ENCODE data around the gene CFB. TPM values are rescaled to one million over a fixed set of nuclear protein-coding genes. Genes with fewer than 3 reads are reported as not detected.
"Not testable (repeated sequence)": the region's sequence is repeated elsewhere in the genome, so short reads cannot be mapped to it uniquely, and the experiment has no call there.

The CFB gene
- total RNA-seq, 1 donor from 2014 or later: not detected

DNA sequence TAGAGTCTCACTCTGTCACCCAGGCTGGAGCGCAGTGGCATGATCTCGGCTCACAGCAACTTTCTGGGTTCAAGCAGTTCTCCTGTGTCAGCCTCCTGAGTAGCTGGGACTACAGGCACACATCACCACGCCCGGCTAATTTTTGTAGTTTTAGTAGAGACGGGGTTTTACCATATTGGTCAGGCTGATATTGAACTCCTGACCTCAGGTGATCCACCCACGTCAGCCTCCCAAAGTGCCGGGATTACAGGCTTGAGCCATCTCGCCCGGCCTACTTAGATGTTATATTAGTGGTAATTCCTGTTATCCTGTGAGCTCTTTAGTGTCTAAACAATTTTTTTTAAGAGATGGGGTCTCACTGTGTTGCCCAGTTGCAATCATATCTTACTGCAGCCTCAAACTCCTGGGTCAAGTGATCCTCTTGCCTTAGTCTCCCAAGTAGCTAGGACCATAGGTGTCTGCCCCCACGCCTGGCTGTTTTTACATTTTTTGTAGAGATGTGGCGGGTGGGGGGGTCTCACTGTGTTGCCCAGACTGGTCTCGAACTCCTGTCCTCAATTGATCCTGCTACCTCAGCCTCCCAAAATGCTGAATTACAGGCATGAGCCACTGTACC is 32.0 kb downstream of the CFB start:
- intact Hi-C loops (cut with micrococcal nuclease): loop anchor here (10.0 kb wide), 1 partner anchor 1423 kb away; the partner anchor contains the start of genes GNL1 and PRR3
- H3K4me3 Mint-ChIP-seq: no peak overlapping the region
- no peaks in the 10 kb centered on the region for H3K27me3 Mint-ChIP-seq
- no peaks in the 10 kb centered on the region for H3K9me3 Mint-ChIP-seq
- no peak overlapping the region for H3K27ac Mint-ChIP-seq
- no peak for DNase-seq
- H3K36me3 Mint-ChIP-seq (ENCODE audit: low read depth): peaks cover 11% of the 10 kb centered on the region
- peaks cover 19% of the 10 kb centered on the region for H3K4me1 Mint-ChIP-seq

DNA sequence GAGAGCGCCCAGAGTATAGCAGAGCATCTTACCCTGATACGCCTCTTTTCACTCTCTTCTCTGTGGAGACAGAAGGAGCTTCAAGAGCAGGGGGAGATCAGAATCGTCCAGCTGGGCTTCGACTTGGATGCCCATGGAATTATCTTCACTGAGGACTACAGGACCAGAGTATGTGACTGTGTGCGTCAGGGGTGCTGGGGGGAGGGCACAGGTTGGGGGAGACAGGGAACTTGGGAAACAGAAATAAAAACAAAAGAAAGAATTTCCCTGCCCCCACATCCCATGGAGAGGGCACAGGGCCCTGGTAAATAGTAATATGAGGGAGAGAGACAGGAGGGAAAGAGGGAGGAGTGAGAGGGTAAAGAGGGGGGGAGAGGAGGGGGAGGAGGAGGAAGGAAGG is 32.9 kb downstream of the CFB start:
- H3K4me1 Mint-ChIP-seq: peaks cover 10% of the 10 kb centered on the region
- peaks cover 8% of the 10 kb centered on the region for H3K36me3 Mint-ChIP-seq (ENCODE audit: low read depth)
- DNase-seq: no peak
- intact Hi-C loops (cut with micrococcal nuclease): loop anchor here (10.0 kb wide), 1 partner anchor 1424 kb away; the partner anchor contains the start of genes GNL1 and PRR3
- H3K4me3 Mint-ChIP-seq: no peak overlapping the region
- no peaks in the 10 kb centered on the region for H3K27me3 Mint-ChIP-seq
- H3K27ac Mint-ChIP-seq: peak overlapping the region; percentile 83
- H3K9me3 Mint-ChIP-seq: no peaks in the 10 kb centered on the region

DNA sequence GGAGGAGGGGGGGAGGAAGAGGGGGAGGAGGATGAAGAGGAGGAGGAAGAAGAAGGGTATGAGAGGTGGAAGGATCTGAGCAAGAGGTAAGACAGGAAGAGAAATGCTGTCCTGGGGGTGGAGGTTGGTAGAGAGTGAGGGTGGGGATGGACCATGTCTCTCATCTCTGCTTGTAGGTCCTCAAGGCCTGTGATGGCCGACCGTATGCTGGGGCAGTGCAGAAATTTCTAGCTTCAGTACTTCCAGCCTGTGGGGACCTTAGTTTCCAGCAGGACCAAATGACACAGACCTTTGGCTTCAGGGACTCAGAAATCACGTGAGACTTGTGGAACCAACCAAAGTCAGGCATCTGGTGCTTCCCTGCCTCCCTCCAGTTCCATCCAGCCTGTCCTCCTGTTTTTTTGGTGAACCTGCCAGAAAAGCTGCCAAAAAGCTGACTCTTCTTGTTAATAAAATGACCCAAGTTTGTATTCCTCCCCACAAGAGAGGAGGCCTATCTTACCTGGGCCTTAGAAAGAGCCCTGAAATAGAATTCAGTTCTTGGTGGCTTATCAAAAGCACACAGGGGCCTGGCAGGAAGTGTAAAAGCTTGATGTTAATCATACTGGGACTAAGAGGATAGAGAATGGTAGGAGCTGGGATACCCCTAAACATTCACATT is 33.5 kb downstream of the CFB start:
- intact Hi-C loops (cut with micrococcal nuclease): loop anchor here (10.0 kb wide), 1 partner anchor 1425 kb away; the partner anchor contains the start of genes GNL1 and PRR3
- no peak for DNase-seq
- H3K9me3 Mint-ChIP-seq: no peaks in the 10 kb centered on the region
- no peak overlapping the region for H3K4me3 Mint-ChIP-seq
- peak overlapping the region; percentile 43 for H3K27ac Mint-ChIP-seq
- peaks cover 6% of the 10 kb centered on the region for H3K36me3 Mint-ChIP-seq (ENCODE audit: low read depth)
- peaks cover 7% of the 10 kb centered on the region for H3K4me1 Mint-ChIP-seq
- H3K27me3 Mint-ChIP-seq: no peaks in the 10 kb centered on the region

DNA sequence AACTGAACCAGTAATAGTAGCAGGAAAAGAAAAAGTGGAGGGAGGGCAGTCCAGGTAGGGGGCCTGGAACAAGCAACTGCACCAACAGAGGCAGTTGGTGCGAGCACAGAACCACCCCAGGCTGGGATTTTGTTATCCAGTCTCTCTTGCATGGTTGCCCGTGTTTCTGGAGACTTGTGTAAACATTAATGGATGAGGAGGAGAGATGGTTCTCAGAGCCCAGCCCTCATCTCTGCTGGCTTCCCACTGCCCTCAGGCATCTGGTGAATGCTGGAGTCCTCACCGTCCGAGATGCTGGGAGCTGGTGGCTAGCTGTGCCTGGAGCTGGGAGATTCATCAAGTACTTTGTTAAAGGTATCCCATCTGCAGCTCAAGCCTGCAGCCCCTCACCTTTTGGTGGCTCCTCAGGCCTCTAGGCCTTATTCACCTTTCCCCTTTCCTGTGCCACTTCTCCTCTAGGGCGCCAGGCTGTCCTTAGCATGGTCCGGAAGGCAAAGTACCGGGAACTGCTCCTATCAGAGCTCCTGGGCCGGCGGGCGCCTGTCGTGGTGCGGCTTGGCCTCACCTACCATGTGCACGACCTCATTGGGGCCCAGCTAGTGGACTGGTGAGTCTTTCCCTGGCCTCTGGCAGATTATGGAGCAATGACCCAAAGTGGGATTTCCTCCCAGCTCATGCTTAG is 34.4 kb downstream of the CFB start:
- H3K27me3 Mint-ChIP-seq; H3K36me3 Mint-ChIP-seq (ENCODE audit: low read depth): not testable (repeated sequence)
- peak overlapping the region; percentile 43 for H3K27ac Mint-ChIP-seq

DNA sequence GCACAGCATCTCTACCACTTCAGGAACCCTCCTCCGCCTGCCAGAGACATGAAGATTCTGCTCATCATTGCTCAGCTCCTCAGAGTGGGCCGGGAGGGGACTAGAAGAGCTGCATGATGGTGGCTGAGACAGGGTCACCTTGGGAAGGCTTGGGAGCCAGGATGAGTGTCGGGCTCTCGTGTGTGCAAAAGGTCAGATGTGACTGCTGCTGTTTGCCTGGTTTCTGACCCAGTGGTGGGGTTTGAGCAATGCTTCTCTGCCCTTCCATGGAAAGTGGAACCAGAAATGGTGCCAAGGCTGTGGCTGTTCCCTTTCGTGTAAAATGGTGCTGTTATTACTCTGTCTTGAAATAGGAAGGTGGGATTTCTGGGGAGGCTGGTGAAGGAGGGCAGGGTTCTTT is 35.1 kb downstream of the CFB start:
- intact Hi-C loops (cut with micrococcal nuclease); H3K27ac Mint-ChIP-seq; H3K4me1 Mint-ChIP-seq; DNase-seq; H3K36me3 Mint-ChIP-seq (ENCODE audit: low read depth); H3K27me3 Mint-ChIP-seq; H3K4me3 Mint-ChIP-seq; H3K9me3 Mint-ChIP-seq: not testable (repeated sequence)

More for the DNA sequence above, 34.4 kb downstream of the CFB start:
- H3K4me3 Mint-ChIP-seq; H3K9me3 Mint-ChIP-seq; H3K4me1 Mint-ChIP-seq; intact Hi-C loops (cut with micrococcal nuclease); DNase-seq: not testable (repeated sequence)

DNA sequence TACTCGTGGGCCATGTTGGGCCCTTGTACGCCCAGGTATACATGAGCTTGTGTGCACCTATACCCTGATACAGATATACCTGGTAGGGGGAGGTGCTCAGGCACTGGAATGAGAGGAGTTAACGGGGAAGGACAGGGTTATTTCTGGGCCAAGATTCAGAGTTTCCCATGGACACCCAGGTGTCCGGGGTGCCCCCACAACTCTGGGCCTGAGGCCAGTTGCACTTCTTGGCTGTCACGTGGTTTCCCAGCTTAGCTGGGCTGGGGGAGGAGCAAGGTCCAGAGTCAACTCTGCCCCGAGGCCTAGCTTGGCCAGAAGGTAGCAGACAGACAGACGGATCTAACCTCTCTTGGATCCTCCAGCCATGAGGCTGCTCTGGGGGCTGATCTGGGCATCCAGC is 35.8 kb downstream of the CFB start, which contains the start of gene C4A:
Gene C4A (plus strand): TSS at position 314 of the 400 bp plus-strand sequence. CDS start 51 bp downstream, at position 365.
- H3K4me1 Mint-ChIP-seq; intact Hi-C loops (cut with micrococcal nuclease); H3K9me3 Mint-ChIP-seq; H3K4me3 Mint-ChIP-seq; DNase-seq; H3K27ac Mint-ChIP-seq; H3K27me3 Mint-ChIP-seq; H3K36me3 Mint-ChIP-seq (ENCODE audit: low read depth): not testable (repeated sequence)

DNA sequence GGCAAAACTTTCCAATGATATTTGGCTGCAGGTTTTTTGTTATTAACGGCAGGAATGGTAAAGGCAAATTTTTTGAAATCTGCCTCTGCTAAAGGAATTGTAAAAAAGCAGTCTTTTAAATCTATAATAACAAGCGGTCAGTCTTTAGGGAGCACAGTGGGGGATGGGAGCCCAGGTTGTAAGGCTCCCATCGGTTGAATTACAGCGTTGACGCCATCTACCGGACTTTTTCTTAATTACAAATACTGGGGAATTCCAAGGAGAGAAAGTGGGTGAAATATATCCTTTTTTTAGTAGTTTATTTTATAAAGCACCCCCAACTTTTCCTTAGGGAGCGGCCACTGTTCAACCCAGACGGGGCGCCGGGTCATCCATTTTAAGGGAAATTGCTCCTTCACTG is 43.5 kb downstream of the CFB start:
- intact Hi-C loops (cut with micrococcal nuclease); DNase-seq: not testable (repeated sequence)

DNA sequence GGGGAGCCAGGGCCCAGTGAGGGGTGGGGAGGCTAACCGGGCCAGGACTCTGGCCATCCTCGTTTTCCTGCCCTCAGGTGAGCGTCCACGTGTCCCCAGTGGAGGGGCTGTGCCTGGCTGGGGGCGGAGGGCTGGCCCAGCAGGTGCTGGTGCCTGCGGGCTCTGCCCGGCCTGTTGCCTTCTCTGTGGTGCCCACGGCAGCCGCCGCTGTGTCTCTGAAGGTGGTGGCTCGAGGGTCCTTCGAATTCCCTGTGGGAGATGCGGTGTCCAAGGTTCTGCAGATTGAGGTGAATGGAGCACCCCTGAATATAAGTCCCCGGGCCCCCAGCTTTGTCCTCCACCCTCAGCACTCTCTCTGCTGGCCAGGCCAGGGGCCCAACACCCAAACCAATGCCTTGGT is 48.5 kb downstream of the CFB start:
- H3K27me3 Mint-ChIP-seq; H3K9me3 Mint-ChIP-seq; H3K27ac Mint-ChIP-seq; H3K4me3 Mint-ChIP-seq; intact Hi-C loops (cut with micrococcal nuclease); H3K4me1 Mint-ChIP-seq; H3K36me3 Mint-ChIP-seq (ENCODE audit: low read depth): not testable (repeated sequence)
- peak; percentile 25 for DNase-seq

More for the DNA sequence above, 43.5 kb downstream of the CFB start:
- H3K27ac Mint-ChIP-seq; H3K36me3 Mint-ChIP-seq (ENCODE audit: low read depth); H3K4me1 Mint-ChIP-seq; H3K4me3 Mint-ChIP-seq; H3K9me3 Mint-ChIP-seq; H3K27me3 Mint-ChIP-seq: not testable (repeated sequence)

DNA sequence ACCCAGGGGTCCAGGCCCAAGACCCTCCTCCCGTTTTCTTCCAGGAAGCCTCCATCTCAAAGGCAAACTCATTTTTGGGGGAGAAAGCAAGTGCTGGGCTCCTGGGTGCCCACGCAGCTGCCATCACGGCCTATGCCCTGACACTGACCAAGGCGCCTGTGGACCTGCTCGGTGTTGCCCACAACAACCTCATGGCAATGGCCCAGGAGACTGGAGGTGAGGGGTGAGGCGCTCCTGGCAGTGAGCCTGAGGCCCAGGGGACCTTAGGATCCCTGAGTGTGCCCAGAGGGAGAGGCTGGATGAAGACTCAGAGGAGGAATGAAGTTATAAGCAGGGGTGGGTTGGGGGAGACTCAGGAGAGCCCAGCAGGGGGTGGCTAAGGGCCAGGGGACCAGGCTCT is 50.5 kb downstream of the CFB start:
- H3K27me3 Mint-ChIP-seq; H3K4me3 Mint-ChIP-seq; H3K4me1 Mint-ChIP-seq; intact Hi-C loops (cut with micrococcal nuclease); H3K9me3 Mint-ChIP-seq; H3K27ac Mint-ChIP-seq; H3K36me3 Mint-ChIP-seq (ENCODE audit: low read depth): not testable (repeated sequence)
- DNase-seq: peak; percentile 13

Other genes starting within 250 kb of the CFB start
- gene ABHD16A, start 242.8 kb upstream of the CFB start, total RNA-seq: 43.1 and 44.7 TPM in 2 replicates
- not detected in 2 replicates for gene LY6G6F, start 239.2 kb upstream of the CFB start, total RNA-seq
- not detected in 2 replicates for gene LY6G6D, start 230.7 kb upstream of the CFB start, total RNA-seq
- gene LY6G6C, start 224.3 kb upstream of the CFB start, total RNA-seq: not detected in 2 replicates
- not detected in 2 replicates for gene MPIG6B, start 222.7 kb upstream of the CFB start, total RNA-seq
- gene DDAH2, start 216.8 kb upstream of the CFB start, total RNA-seq: 4.8 and 5.6 TPM in 2 replicates
- 385 TPM in 2 replicates for gene CLIC1, start 209.6 kb upstream of the CFB start, total RNA-seq
- gene MSH5, start 206.1 kb upstream of the CFB start, total RNA-seq: 87.8 and 99.6 TPM in 2 replicates
- gene SAPCD1, start 183.4 kb upstream of the CFB start, total RNA-seq: 15.0 and 17.7 TPM in 2 replicates
- gene VWA7, start 168.8 kb upstream of the CFB start, total RNA-seq: 3.0 and 3.2 TPM in 2 replicates
- gene VARS1, start 150.3 kb upstream of the CFB start, total RNA-seq: 173 and 181 TPM in 2 replicates
- gene LSM2, start 139.1 kb upstream of the CFB start, total RNA-seq: 142 and 146 TPM in 2 replicates
- gene HSPA1L, start 130.8 kb upstream of the CFB start, total RNA-seq: 1.8 and 2.5 TPM in 2 replicates
- gene HSPA1A, start 130.6 kb upstream of the CFB start, total RNA-seq: 189 and 190 TPM in 2 replicates
- gene HSPA1B, start 118.4 kb upstream of the CFB start, total RNA-seq: 156 and 161 TPM in 2 replicates
- gene NEU1, start 83.3 kb upstream of the CFB start, total RNA-seq: 20.4 and 22.2 TPM in 2 replicates
- 0.21 TPM in 1 of 2 replicates, not detected in the other for gene SLC44A4, start 67.1 kb upstream of the CFB start, total RNA-seq
- gene EHMT2, start 48.4 kb upstream of the CFB start, total RNA-seq: 73.5 and 79.3 TPM in 2 replicates
- gene ZBTB12, start 44.0 kb upstream of the CFB start, total RNA-seq: 3.7 and 4.6 TPM in 2 replicates
- 0.30 and 0.43 TPM in 2 replicates for gene C2, start 18.4 kb upstream of the CFB start, total RNA-seq
- gene NELFE, start 12.9 kb downstream of the CFB start, total RNA-seq: 85.8 and 88.5 TPM in 2 replicates
- 92.8 and 93.7 TPM in 2 replicates for gene SKIC2, start 13.1 kb downstream of the CFB start, total RNA-seq
- gene DXO, start 26.0 kb downstream of the CFB start, total RNA-seq: 13.2 and 14.1 TPM in 2 replicates
- gene C4A, start 36.0 kb downstream of the CFB start, total RNA-seq: 2.7 and 3.3 TPM in 2 replicates
- gene C4B, start 68.7 kb downstream of the CFB start, total RNA-seq: 2.9 and 3.7 TPM in 2 replicates
- 0.35 TPM in 1 of 2 replicates, not detected in the other for gene CYP21A2, start 92.3 kb downstream of the CFB start, total RNA-seq
- gene TNXB, start 163.2 kb downstream of the CFB start, total RNA-seq: 3.3 and 4.6 TPM in 2 replicates
- gene ATF6B, start 182.2 kb downstream of the CFB start, total RNA-seq: 72.9 and 81.0 TPM in 2 replicates
- 6.2 and 6.9 TPM in 2 replicates for gene FKBPL, start 184.2 kb downstream of the CFB start, total RNA-seq
- gene PRRT1, start 205.8 kb downstream of the CFB start, total RNA-seq: 0.24 and 0.35 TPM in 2 replicates
- 11.3 and 12.7 TPM in 2 replicates for gene PPT2, start 208.0 kb downstream of the CFB start, total RNA-seq
- gene EGFL8, start 218.5 kb downstream of the CFB start, total RNA-seq: 8.6 and 9.7 TPM in 2 replicates
- gene AGPAT1, start 230.0 kb downstream of the CFB start, total RNA-seq: 31.4 and 32.6 TPM in 2 replicates
- gene RNF5, start 232.3 kb downstream of the CFB start, total RNA-seq: 59.9 and 62.6 TPM in 2 replicates
- 20.7 and 24.1 TPM in 2 replicates for gene AGER, start 238.2 kb downstream of the CFB start, total RNA-seq
- 88.1 and 92.7 TPM in 2 replicates for gene PBX2, start 244.1 kb downstream of the CFB start, total RNA-seq
- gene GPSM3, start 246.5 kb downstream of the CFB start, total RNA-seq: 81.1 and 82.4 TPM in 2 replicates

Data from activated CD4-positive, alpha-beta T cell treated with anti-CD3 and anti-CD28 coated beads, Interleukin-2, amount 10 ng/mL, durations not matched to agents 24 days and 14 days (primary cell).